Breast epithelium (tissue), 4 donors: ENCODE data around the gene CADM2. TPM values are rescaled to one million over a fixed set of nuclear protein-coding genes. Genes with fewer than 3 reads are reported as not detected.

Experiments used
- DNase-seq, 2 donors: peaks; one replicate each; pipeline ENCODE4 v3.0.0-alpha.2; 2019; ENCODE audit warnings: low spot score in 2 of 2
- H3K27ac ChIP-seq, 2 donors: fragments of 200-600 bp; sonication (generic) in 1 of 2; one replicate each; pipeline ENCODE4 v1.5.1; 2016 to 2019; ENCODE audit warnings: mild to moderate bottlenecking in 1 of 2
- H3K27me3 ChIP-seq, 2 donors: fragments of 200-600 bp; sonication (generic) in 1 of 2; one replicate each; pipeline versions ENCODE4 v1.5.1 to v1.6.0; 2017 to 2019; ENCODE audit warnings: control low read depth in 1 of 2, mild to moderate bottlenecking in 1 of 2
- H3K36me3 ChIP-seq: fragments of 200-600 bp; one replicate; pipeline ENCODE4 v1.5.1; 2019
- H3K4me1 ChIP-seq, 2 donors: fragments of 200-600 bp; sonication (generic); one replicate each; pipeline ENCODE4 v1.5.1; 2016 to 2019; ENCODE audit warnings: control low read depth in 1 of 2
- H3K4me3 ChIP-seq, 3 donors: fragments of 200-600 bp; sonication (generic); 1 replicate in 2 of 3; 2 replicates in 1 of 3; pipeline ENCODE4 v1.5.1; 2016 to 2019; ENCODE audit warnings: mild to moderate bottlenecking in 3 of 3, moderate library complexity in 2 of 3
- H3K9me3 ChIP-seq, 2 donors: fragments of 200-600 bp; sonication (generic) in 1 of 2; one replicate each; pipeline ENCODE4 v1.5.1; 2016 to 2019; ENCODE audit warnings: control low read depth in 1 of 2
- CTCF ChIP-seq, 3 donors: fragments of 450-650 bp; IDR thresholded peaks; one replicate each; pipeline ENCODE4 v1.5.1; 2016 to 2017; ENCODE audit warnings: antibody characterized with exemption in 3 of 3, mild to moderate bottlenecking in 3 of 3, moderate library complexity in 3 of 3
- POLR2A ChIP-seq: fragments of 450-650 bp; IDR thresholded peaks from one replicate; pipeline ENCODE4 v1.6.1; 2016; ENCODE audit warnings: antibody characterized with exemption, mild to moderate bottlenecking, moderate library complexity
- POLR2AphosphoS5 ChIP-seq, 3 donors: sonication (generic); formaldehyde crosslinking; IDR thresholded peaks; one replicate each; pipeline ENCODE4 v1.6.1; 2017; ENCODE audit warnings: antibody characterized with exemption in 3 of 3
- intact Hi-C: fragments of 100-400 bp; cut with DNase I; formaldehyde crosslinking; loops from one replicate; pipeline ENCODE4 v1.15.1; 2023; ENCODE audit warnings: low total_unique reads
- total RNA-seq, 3 donors: library from RNA; depleted of rRNA; stranded (reverse); fragments of >200 nt; gene quantifications; one replicate each; pipeline ENCODE4 v1.1.0, GENCODE V29; 2016

The CADM2 gene
- total RNA-seq, 3 donors from 2014 or later = 2.3 to 7.4 (median 6.9) TPM

GRCh38 chr3:85176799-85177198 lies 218.0 kb downstream of the CADM2 start:
- H3K4me1 ChIP-seq = no peaks in the 10 kb centered on the region
- H3K4me3 ChIP-seq = no peak overlapping the region
- no peak for DNase-seq

GRCh38 chr3:85182975-85183752 lies 224.4 kb downstream of the CADM2 start:
- H3K4me1 ChIP-seq = no peaks in the 10 kb centered on the region
- no peak overlapping the region for H3K27ac ChIP-seq
- no peak for DNase-seq
- intact Hi-C loops = no loop called here
- H3K4me3 ChIP-seq = no peak overlapping the region
- no peaks in the 10 kb centered on the region for H3K27me3 ChIP-seq
- H3K9me3 ChIP-seq = no peaks in the 10 kb centered on the region
- TF ChIP-seq CTCF (IDR thresholded peaks at IDR 0.05) = no peak
- TF ChIP-seq POLR2A = no peak
- TF ChIP-seq POLR2AphosphoS5 (IDR thresholded peaks at IDR 0.05) = no peak
- no peaks in the 10 kb centered on the region for H3K36me3 ChIP-seq

More at GRCh38 chr3:85176799-85177198, 218.0 kb downstream of the CADM2 start:
- Histone ChIP-seq H3K9me3 (no peaks in the 10 kb centered on the region), H3K27ac (no peak overlapping the region), H3K27me3 (no peaks in the 10 kb centered on the region), H3K36me3 (no peaks in the 10 kb centered on the region)
- TF ChIP-seq CTCF (IDR thresholded peaks at IDR 0.05) (no peak), POLR2A (no peak), POLR2AphosphoS5 (IDR thresholded peaks at IDR 0.05) (no peak)
- intact Hi-C loops = no loop called here

- TF ChIP-seq POLR2A (no peak), POLR2AphosphoS5 (IDR thresholded peaks at IDR 0.05) (no peak)
- Histone ChIP-seq H3K27ac (no peak overlapping the region), H3K9me3 (no peaks in the 10 kb centered on the region), H3K27me3 (no peaks in the 10 kb centered on the region), H3K36me3 (no peaks in the 10 kb centered on the region), H3K4me3 (no peak overlapping the region), H3K4me1 (no peaks in the 10 kb centered on the region)
- no peak for DNase-seq
- intact Hi-C loops = no loop called here
Observed at GRCh38 chr3:85185495-85185894, 226.7 kb downstream of the CADM2 start.

GRCh38 chr3:85189731-85190130 lies 230.9 kb downstream of the CADM2 start:
- Histone ChIP-seq H3K27ac (no peak overlapping the region), H3K9me3 (no peaks in the 10 kb centered on the region), H3K36me3 (no peaks in the 10 kb centered on the region), H3K4me3 (no peak overlapping the region), H3K4me1 (no peaks in the 10 kb centered on the region), H3K27me3 (no peaks in the 10 kb centered on the region)
- intact Hi-C loops = no loop called here
- DNase-seq = no peak
- TF ChIP-seq CTCF (IDR thresholded peaks at IDR 0.05) = no peak
- no peak for TF ChIP-seq POLR2AphosphoS5 (IDR thresholded peaks at IDR 0.05)
- no peak for TF ChIP-seq POLR2A

GRCh38 chr3:85193565-85193964 lies 234.8 kb downstream of the CADM2 start:
- TF ChIP-seq CTCF (IDR thresholded peaks at IDR 0.05) (no peak), POLR2AphosphoS5 (IDR thresholded peaks at IDR 0.05) (no peak), POLR2A (no peak)
- Histone ChIP-seq H3K9me3 (no peaks in the 10 kb centered on the region), H3K4me1 (no peaks in the 10 kb centered on the region), H3K4me3 (no peak overlapping the region), H3K27ac (no peak overlapping the region), H3K36me3 (no peaks in the 10 kb centered on the region), H3K27me3 (no peaks in the 10 kb centered on the region)
- DNase-seq = no peak
- intact Hi-C loops = no loop called here
